Large intestine (tissue), 12 donors: Measurements from ENCODE around the gene SLC23A2. TPM values are rescaled to one million over a fixed set of nuclear protein-coding genes. Genes with fewer than 3 reads are reported as not detected.
A peak's percentile ranks its signal among the peaks of the same experiment; 100 is the strongest.
"Not testable (repeated sequence)": the region's sequence is repeated elsewhere in the genome, so short reads cannot be mapped to it uniquely, and the experiment has no call there.

Source experiments
- DNase-seq, 2 donors: peaks; one replicate each; pipeline versions ENCODE4 v3.0.0 to v3.0.0-alpha.2; 2013
- H3K27ac ChIP-seq: one replicate; pipeline ENCODE4 v1.5.1; 2013; ENCODE audit warnings: low read length
- H3K27me3 ChIP-seq: 2 replicates; pipeline ENCODE4 v1.6.1; 2013; ENCODE audit warnings: low read length; ENCODE audit not compliant: control insufficient read depth, insufficient read depth
- H3K36me3 ChIP-seq: 2 replicates; pipeline ENCODE4 v1.6.1; 2013; ENCODE audit warnings: low read length; ENCODE audit not compliant: control insufficient read depth, insufficient read depth
- H3K4me1 ChIP-seq: one replicate; pipeline ENCODE4 v1.6.1; 2013; ENCODE audit warnings: low read length; ENCODE audit not compliant: control insufficient read depth, insufficient read depth
- H3K4me3 ChIP-seq: one replicate; pipeline ENCODE4 v1.5.1; 2013; ENCODE audit warnings: low read length
- H3K9me3 ChIP-seq: one replicate; pipeline ENCODE4 v1.6.1; 2013; ENCODE audit warnings: mild to moderate bottlenecking, low read depth, low read length, moderate library complexity; ENCODE audit not compliant: control insufficient read depth
- WGBS: methylation state at CpG from one replicate; pipeline ENCODE4 v1.1.5; 2013; ENCODE audit warnings: low lambda C conversion rate; ENCODE audit not compliant: insufficient coverage; 5-methylcytosine and 5-hydroxymethylcytosine counted together
- long read RNA-seq, 11 donors: transcript quantifications; one replicate each; lab custom pipeline, GENCODE V29; 2026
- polyA plus RNA-seq: library from polyadenylated mRNA; unstranded; fragments of 120-200 nt; gene quantifications from one replicate; pipeline ENCODE4 v1.2.1, GENCODE V29; 2013

Gene SLC23A2
- polyA plus RNA-seq: 11.3 TPM
- long read RNA-seq, donor 1, full-length matches to known transcripts: 1 of 1 reads
- long read RNA-seq, donor 1, partial matches to known transcripts: 0 of 1 reads
- long read RNA-seq, donor 1, other reads (novel, unspliced or antisense): 0 of 1 reads
- long read RNA-seq, donor 2: 0 reads
- long read RNA-seq, donor 3, full-length matches to known transcripts: 1 of 1 reads
- long read RNA-seq, donor 3, partial matches to known transcripts: 0 of 1 reads
- long read RNA-seq, donor 3, other reads (novel, unspliced or antisense): 0 of 1 reads
- long read RNA-seq, donor 4: 0 reads
- long read RNA-seq, donor 5: 0 reads
- long read RNA-seq, donor 6: 0 reads
- long read RNA-seq, donor 7: 0 reads
- long read RNA-seq, donor 8, full-length matches to known transcripts: 1 of 1 reads
- long read RNA-seq, donor 8, partial matches to known transcripts: 0 of 1 reads
- long read RNA-seq, donor 8, other reads (novel, unspliced or antisense): 0 of 1 reads
- long read RNA-seq, donor 9: 0 reads
- long read RNA-seq, donor 10: 0 reads
- long read RNA-seq, donor 11: 0 reads

- H3K36me3 ChIP-seq: no peaks in the 10 kb centered on the region
- no peak within 1 kb of the TSS for H3K27ac ChIP-seq
- DNase-seq: peak; percentile 15 to 48
- WGBS: no CpG with 5 or more reads among the region's 88 CpGs
- H3K9me3 ChIP-seq: no peaks in the 10 kb centered on the region
- H3K4me1 ChIP-seq: peaks cover 6% of the 10 kb centered on the region
- no peaks in the 10 kb centered on the region for H3K27me3 ChIP-seq
- H3K4me3 ChIP-seq: peak within 1 kb of the TSS; percentile 58
Measured at GRCh38 chr20:5001174-5002076, at the start of gene SLC23A2. TSS of gene SLC23A2 (minus strand) at chr20:5001510. CDS start at chr20:4932562, 68,948 bp downstream.

GRCh38 chr20:5046656-5047339, 45.5 kb upstream of the SLC23A2 start:
- no peak for DNase-seq
- H3K27me3 ChIP-seq: no peaks in the 10 kb centered on the region
- 90% methylated on average over 2 of the region's 8 CpGs for WGBS
- H3K27ac ChIP-seq: no peak overlapping the region
- no peaks in the 10 kb centered on the region for H3K9me3 ChIP-seq
- no peaks in the 10 kb centered on the region for H3K36me3 ChIP-seq
- H3K4me3 ChIP-seq: no peak overlapping the region
- no peaks in the 10 kb centered on the region for H3K4me1 ChIP-seq

GRCh38 chr20:5045906-5046305, 44.6 kb upstream of the SLC23A2 start:
- no peak overlapping the region for H3K27ac ChIP-seq
- no peaks in the 10 kb centered on the region for H3K36me3 ChIP-seq
- no peaks in the 10 kb centered on the region for H3K4me1 ChIP-seq
- 85% methylated on average over 2 of the region's 3 CpGs for WGBS
- no peak overlapping the region for H3K4me3 ChIP-seq
- DNase-seq: no peak
- no peaks in the 10 kb centered on the region for H3K27me3 ChIP-seq
- H3K9me3 ChIP-seq: no peaks in the 10 kb centered on the region

- no peaks in the 10 kb centered on the region for H3K36me3 ChIP-seq
- no peak overlapping the region for H3K27ac ChIP-seq
- no peaks in the 10 kb centered on the region for H3K9me3 ChIP-seq
- H3K27me3 ChIP-seq: no peaks in the 10 kb centered on the region
- no peak overlapping the region for H3K4me3 ChIP-seq
- H3K4me1 ChIP-seq: no peaks in the 10 kb centered on the region
- WGBS: 100% methylated on average over 2 of the region's 10 CpGs
- DNase-seq: no peak
Measured at GRCh38 chr20:5044075-5044620, 42.8 kb upstream of the SLC23A2 start.

- H3K36me3 ChIP-seq: no peaks in the 10 kb centered on the region
- DNase-seq: no peak
- H3K27me3 ChIP-seq: no peaks in the 10 kb centered on the region
- no peaks in the 10 kb centered on the region for H3K9me3 ChIP-seq
- H3K27ac ChIP-seq: no peak overlapping the region
- no CpG with 5 or more reads among the region's 3 CpGs for WGBS
- H3K4me3 ChIP-seq: no peak overlapping the region
- H3K4me1 ChIP-seq: no peaks in the 10 kb centered on the region
Measured at GRCh38 chr20:5041433-5041832, 40.1 kb upstream of the SLC23A2 start.

- Histone ChIP-seq H3K4me3 (no peak overlapping the region), H3K27ac (no peak overlapping the region), H3K9me3 (no peaks in the 10 kb centered on the region), H3K4me1 (no peaks in the 10 kb centered on the region), H3K36me3 (no peaks in the 10 kb centered on the region), H3K27me3 (no peaks in the 10 kb centered on the region)
- WGBS: no CpG with 5 or more reads among the region's 4 CpGs
- no peak for DNase-seq
Measured at GRCh38 chr20:5040345-5040744, 39.0 kb upstream of the SLC23A2 start.

- DNase-seq: no peak
- no peaks in the 10 kb centered on the region for H3K4me1 ChIP-seq
- H3K27ac ChIP-seq: no peak overlapping the region
- no peaks in the 10 kb centered on the region for H3K9me3 ChIP-seq
- no peak overlapping the region for H3K4me3 ChIP-seq
- WGBS: no CpG with 5 or more reads among the region's 1 CpG
- no peaks in the 10 kb centered on the region for H3K27me3 ChIP-seq
- H3K36me3 ChIP-seq: no peaks in the 10 kb centered on the region
Measured at GRCh38 chr20:5039889-5040288, 38.6 kb upstream of the SLC23A2 start.

GRCh38 chr20:5039255-5039657, 37.9 kb upstream of the SLC23A2 start:
- DNase-seq: no peak
- Histone ChIP-seq H3K4me1 (no peaks in the 10 kb centered on the region), H3K4me3 (no peak overlapping the region), H3K9me3 (no peaks in the 10 kb centered on the region), H3K36me3 (no peaks in the 10 kb centered on the region), H3K27me3 (no peaks in the 10 kb centered on the region), H3K27ac (no peak overlapping the region)
- no CpG with 5 or more reads among the region's 8 CpGs for WGBS

- no peaks in the 10 kb centered on the region for H3K4me1 ChIP-seq
- no peak for DNase-seq
Measured at GRCh38 chr20:5036828-5037227, 35.5 kb upstream of the SLC23A2 start.

GRCh38 chr20:5035518-5035917, 34.2 kb upstream of the SLC23A2 start:
- H3K4me1 ChIP-seq, H3K27me3 ChIP-seq, H3K4me3 ChIP-seq, H3K9me3 ChIP-seq, DNase-seq, H3K36me3 ChIP-seq, H3K27ac ChIP-seq: not testable (repeated sequence)
- WGBS: no CpG with 5 or more reads among the region's 1 CpG

More at GRCh38 chr20:5036828-5037227, 35.5 kb upstream of the SLC23A2 start:
- H3K4me3 ChIP-seq: no peak overlapping the region
- H3K9me3 ChIP-seq: no peaks in the 10 kb centered on the region
- 80% methylated on average over 2 of the region's 2 CpGs for WGBS
- H3K27me3 ChIP-seq: no peaks in the 10 kb centered on the region
- no peak overlapping the region for H3K27ac ChIP-seq
- no peaks in the 10 kb centered on the region for H3K36me3 ChIP-seq
